Brain microvascular endothelial cell (primary cell): ENCODE data around the gene TSPAN32.

Source experiments
- DNase-seq: peaks from one replicate; pipeline ENCODE4 v3.0.0-alpha.2; 2020
- H3K27ac ChIP-seq: fragments of 250-450 bp; sonication (Bioruptor Pico); 2 replicates; pipeline ENCODE4 v1.5.1; 2020; ENCODE audit warnings: mild to moderate bottlenecking, moderate library complexity
- H3K27me3 ChIP-seq: fragments of 250-450 bp; sonication (Bioruptor Pico); replicated peaks from 2 replicates; pipeline ENCODE4 v1.5.1; 2020; ENCODE audit warnings: mild to moderate bottlenecking
- H3K36me3 ChIP-seq: fragments of 250-450 bp; sonication (Bioruptor Pico); replicated peaks from 2 replicates; pipeline ENCODE4 v1.5.1; 2020; ENCODE audit warnings: mild to moderate bottlenecking
- H3K4me3 ChIP-seq: 2 replicates; pipeline ENCODE4 v1.5.1; 2011; ENCODE audit warnings: low read depth, mild to moderate bottlenecking, control low read depth, low read length, moderate library complexity
- in situ Hi-C: cut with HindIII; loops from 2 replicates; pipeline ENCODE4 v1.10.0; 2017; ENCODE audit warnings: low sequenced_read_pairs, low pct_ligation_motif_present
- TF ChIP-seq, protein P1 (sequence below): IDR thresholded peaks from 2 replicates; pipeline ENCODE4 v1.5.1; 2011; ENCODE audit warnings: low read depth, mild to moderate bottlenecking, moderate library complexity, low read length, control low read depth, inconsistent platforms; ENCODE audit errors: missing control alignments

The TSPAN32 gene

GRCh38 chr11:2290351-2290841 lies 11.4 kb upstream of the TSPAN32 start:
- no peak for DNase-seq
- Histone ChIP-seq H3K36me3 (no peaks in the 10 kb centered on the region), H3K27ac (no peak overlapping the region), H3K27me3 (peaks cover 9% of the 10 kb centered on the region), H3K4me3 (no peak overlapping the region)
- in situ Hi-C loops: no loop called here
- TF ChIP-seq, protein P1, sequence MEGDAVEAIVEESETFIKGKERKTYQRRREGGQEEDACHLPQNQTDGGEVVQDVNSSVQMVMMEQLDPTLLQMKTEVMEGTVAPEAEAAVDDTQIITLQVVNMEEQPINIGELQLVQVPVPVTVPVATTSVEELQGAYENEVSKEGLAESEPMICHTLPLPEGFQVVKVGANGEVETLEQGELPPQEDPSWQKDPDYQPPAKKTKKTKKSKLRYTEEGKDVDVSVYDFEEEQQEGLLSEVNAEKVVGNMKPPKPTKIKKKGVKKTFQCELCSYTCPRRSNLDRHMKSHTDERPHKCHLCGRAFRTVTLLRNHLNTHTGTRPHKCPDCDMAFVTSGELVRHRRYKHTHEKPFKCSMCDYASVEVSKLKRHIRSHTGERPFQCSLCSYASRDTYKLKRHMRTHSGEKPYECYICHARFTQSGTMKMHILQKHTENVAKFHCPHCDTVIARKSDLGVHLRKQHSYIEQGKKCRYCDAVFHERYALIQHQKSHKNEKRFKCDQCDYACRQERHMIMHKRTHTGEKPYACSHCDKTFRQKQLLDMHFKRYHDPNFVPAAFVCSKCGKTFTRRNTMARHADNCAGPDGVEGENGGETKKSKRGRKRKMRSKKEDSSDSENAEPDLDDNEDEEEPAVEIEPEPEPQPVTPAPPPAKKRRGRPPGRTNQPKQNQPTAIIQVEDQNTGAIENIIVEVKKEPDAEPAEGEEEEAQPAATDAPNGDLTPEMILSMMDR: no peak

DNA sequence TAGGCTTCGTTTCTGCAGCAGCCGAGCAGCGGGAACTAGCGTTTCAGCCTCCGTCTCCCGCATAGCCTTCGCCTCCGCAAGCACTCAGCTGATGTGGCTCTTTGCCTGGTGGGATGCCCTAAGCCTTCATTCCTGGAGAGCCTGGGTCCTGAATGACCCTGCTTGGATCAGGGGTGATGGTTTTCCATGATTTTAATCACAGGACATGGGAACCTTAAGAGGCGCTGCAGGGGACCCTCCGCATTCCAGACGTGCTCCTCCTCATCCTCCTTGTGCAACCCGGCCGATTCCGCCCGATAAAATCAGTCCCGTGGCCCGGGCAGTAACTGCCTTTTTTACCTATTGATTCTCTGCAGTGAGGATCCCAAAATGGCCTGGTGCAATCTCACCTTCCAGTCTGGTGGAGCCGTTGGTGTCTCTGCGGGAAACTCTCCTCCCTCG lies 8.3 kb upstream of the TSPAN32 start:
- H3K4me3 ChIP-seq: no peak overlapping the region
- in situ Hi-C loops: no loop called here
- DNase-seq: no peak
- H3K27me3 ChIP-seq: peaks cover 2% of the 10 kb centered on the region
- H3K36me3 ChIP-seq: no peaks in the 10 kb centered on the region
- no peak overlapping the region for H3K27ac ChIP-seq
- TF ChIP-seq, protein P1: no peak

DNA sequence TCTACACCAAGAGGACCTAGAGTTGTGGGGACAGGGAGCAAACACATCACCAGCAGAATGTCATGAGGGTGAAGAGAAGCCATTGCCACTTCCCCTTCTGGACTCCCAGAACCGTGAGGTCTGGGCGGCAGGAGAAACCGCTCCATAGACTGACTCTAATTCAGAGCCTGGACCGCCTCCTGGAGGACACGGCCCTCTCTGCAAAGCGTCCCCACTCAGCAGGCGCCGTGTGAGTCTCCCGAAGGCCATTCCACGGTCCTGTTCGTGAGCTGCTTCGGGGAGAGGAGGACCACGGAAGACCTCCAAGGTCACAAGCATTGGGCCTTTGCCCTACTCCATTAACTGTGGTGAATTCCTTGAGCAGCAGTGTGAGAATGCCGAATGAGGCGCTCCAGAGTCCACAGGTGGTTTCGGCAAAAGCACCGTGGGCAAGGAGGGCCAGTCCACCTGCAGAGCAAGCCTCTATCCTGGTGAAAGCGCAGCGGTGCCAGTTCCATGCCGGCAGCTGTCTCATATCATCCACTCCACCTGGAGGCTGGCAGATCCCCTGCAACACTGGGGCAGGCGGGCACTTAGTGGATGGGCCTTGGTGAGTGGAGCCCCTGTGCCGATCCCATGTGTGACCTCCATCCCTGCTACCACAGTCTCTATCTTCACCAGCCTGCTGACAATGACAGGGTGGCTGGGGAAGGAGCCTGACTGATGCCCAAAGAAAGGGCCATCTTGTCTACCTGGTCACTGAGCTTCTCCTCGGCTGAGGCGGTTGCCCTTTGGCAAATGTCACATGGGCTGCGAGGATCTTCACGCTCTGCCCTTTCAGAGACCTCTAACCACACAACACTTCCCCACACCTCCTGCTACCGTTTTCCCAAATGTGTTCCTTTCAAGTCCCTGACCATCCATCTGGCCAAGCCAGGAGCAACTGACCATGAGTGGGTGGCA lies 7.6 kb upstream of the TSPAN32 start:
- no peak for DNase-seq
- H3K27me3 ChIP-seq: no peaks in the 10 kb centered on the region
- TF ChIP-seq, protein P1: no peak
- H3K4me3 ChIP-seq: no peak overlapping the region
- in situ Hi-C loops: no loop called here
- no peak overlapping the region for H3K27ac ChIP-seq
- H3K36me3 ChIP-seq: no peaks in the 10 kb centered on the region

DNA sequence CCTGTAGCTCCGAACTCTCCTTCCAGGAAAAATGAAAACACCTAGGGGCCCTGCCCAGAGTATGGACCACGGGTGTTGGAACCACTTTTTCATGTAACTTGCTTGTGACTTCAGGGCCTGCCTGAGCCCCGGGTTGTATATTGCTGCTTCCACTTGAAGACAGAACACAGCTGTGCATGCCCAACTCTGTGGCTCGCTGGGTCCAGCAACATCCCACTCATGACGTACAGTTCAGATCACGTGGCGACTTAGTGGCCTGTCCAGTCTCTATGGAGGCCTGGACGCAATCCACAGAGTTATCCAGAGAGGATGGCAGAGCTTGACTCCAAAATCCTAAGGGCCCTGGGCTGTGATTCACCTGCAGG lies 6.9 kb upstream of the TSPAN32 start:
- in situ Hi-C loops: no loop called here
- TF ChIP-seq, protein P1: no peak
- no peak for DNase-seq
- no peaks in the 10 kb centered on the region for H3K27me3 ChIP-seq
- no peaks in the 10 kb centered on the region for H3K36me3 ChIP-seq
- H3K27ac ChIP-seq: no peak overlapping the region
- no peak overlapping the region for H3K4me3 ChIP-seq

- no peaks in the 10 kb centered on the region for H3K36me3 ChIP-seq
- in situ Hi-C loops: no loop called here
- H3K4me3 ChIP-seq: no peak overlapping the region
- TF ChIP-seq, protein P1: no peak
- no peak overlapping the region for H3K27ac ChIP-seq
- no peak for DNase-seq
- H3K27me3 ChIP-seq: no peaks in the 10 kb centered on the region
Observed at GRCh38 chr11:2295971-2296912, 5.6 kb upstream of the TSPAN32 start.
